CD8-positive, alpha-beta memory T cell (primary cell): ENCODE data around the gene IQCK. TPM values are rescaled to one million over a fixed set of nuclear protein-coding genes. Genes with fewer than 3 reads are reported as not detected.

Experiments used
- CTCF ChIA-PET: fragments of 350-600 bp; sonication (Branson Sonifier 250); formaldehyde crosslinking; loops from one replicate; lab custom pipeline; 2021; ENCODE audit warnings: antibody characterized with exemption; lab: Charles Lee
- POLR2A ChIA-PET: fragments of 350-600 bp; sonication (Branson Sonifier 250); formaldehyde crosslinking; loops from one replicate; lab custom pipeline; 2021; ENCODE audit warnings: antibody characterized with exemption; lab: Charles Lee
- DNase-seq, 5 donors: peaks; one replicate each; pipeline versions ENCODE4 v3.0.0 to v3.0.0-alpha.2; 2020 to 2022; ENCODE audit warnings: mixed read lengths in 1 of 5
- H3K27ac ChIP-seq: one replicate; pipeline ENCODE4 v1.7.0; 2013; ENCODE audit warnings: low read depth, mild to moderate bottlenecking, low read length, moderate library complexity
- H3K27me3 ChIP-seq: 2 replicates; pipeline ENCODE4 v1.7.0; 2013; ENCODE audit warnings: low read length, mild to moderate bottlenecking; ENCODE audit not compliant: insufficient read depth, poor library complexity, severe bottlenecking
- H3K36me3 ChIP-seq: 2 replicates; pipeline ENCODE4 v1.7.0; 2013; ENCODE audit warnings: mild to moderate bottlenecking, low read length, moderate library complexity; ENCODE audit not compliant: insufficient read depth
- H3K4me1 ChIP-seq: 2 replicates; pipeline ENCODE4 v1.7.0; 2013; ENCODE audit warnings: mild to moderate bottlenecking, low read length, moderate library complexity; ENCODE audit not compliant: insufficient read depth
- H3K4me3 ChIP-seq: 2 replicates; pipeline ENCODE4 v1.7.0; 2013; ENCODE audit warnings: mild to moderate bottlenecking, low read length
- H3K9me3 ChIP-seq: 2 replicates; pipeline ENCODE4 v1.7.0; 2013; ENCODE audit warnings: mild to moderate bottlenecking, low read length
- H3K27ac Mint-ChIP-seq, 8 donors: one replicate each; pipeline ENCODE4 v1.8.0; 2020 to 2021; ENCODE audit warnings: mixed read lengths in 8 of 8, mild to moderate bottlenecking in 6 of 8, inconsistent platforms in 3 of 8, moderate library complexity in 3 of 8
- H3K27me3 Mint-ChIP-seq, 2 donors: one replicate each; pipeline ENCODE4 v1.8.0; 2020 to 2021; ENCODE audit warnings: mixed read lengths in 2 of 2, mild to moderate bottlenecking in 1 of 2, moderate library complexity in 1 of 2
- H3K36me3 Mint-ChIP-seq, 3 donors: one replicate each; pipeline ENCODE4 v1.8.0; 2020 to 2021; ENCODE audit warnings: mixed read lengths in 3 of 3, inconsistent platforms in 1 of 3, mild to moderate bottlenecking in 1 of 3
- H3K4me1 Mint-ChIP-seq, 3 donors: one replicate each; pipeline ENCODE4 v1.8.0; 2020 to 2021; ENCODE audit warnings: mixed read lengths in 3 of 3, inconsistent platforms in 1 of 3, mild to moderate bottlenecking in 1 of 3
- H3K4me3 Mint-ChIP-seq, 7 donors: one replicate each; pipeline ENCODE4 v1.8.0; 2020 to 2021; ENCODE audit warnings: mixed read lengths in 7 of 7, mild to moderate bottlenecking in 6 of 7, moderate library complexity in 4 of 7, inconsistent platforms in 2 of 7
- H3K9me3 Mint-ChIP-seq, 5 donors: one replicate each; pipeline ENCODE4 v1.8.0; 2020 to 2022; ENCODE audit warnings: mixed read lengths in 5 of 5, mild to moderate bottlenecking in 3 of 5, moderate library complexity in 2 of 5, inconsistent platforms in 1 of 5
- polyA plus RNA-seq: library from polyadenylated mRNA; unstranded; fragments of 300-500 nt; fragmentation: Illumina TruSeq; gene quantifications from one replicate; pipeline ENCODE4 v1.2.3, GENCODE V29; 2021
- total RNA-seq, 2 experiments: library from RNA; stranded (reverse); gene quantifications; one replicate each; pipeline ENCODE4 v1.2.3, GENCODE V29; 2021

The IQCK gene
- total and polyA plus RNA-seq, 3 experiments from 2014 or later, result 1.9 to 3.8 (median 2.6) TPM

DNA sequence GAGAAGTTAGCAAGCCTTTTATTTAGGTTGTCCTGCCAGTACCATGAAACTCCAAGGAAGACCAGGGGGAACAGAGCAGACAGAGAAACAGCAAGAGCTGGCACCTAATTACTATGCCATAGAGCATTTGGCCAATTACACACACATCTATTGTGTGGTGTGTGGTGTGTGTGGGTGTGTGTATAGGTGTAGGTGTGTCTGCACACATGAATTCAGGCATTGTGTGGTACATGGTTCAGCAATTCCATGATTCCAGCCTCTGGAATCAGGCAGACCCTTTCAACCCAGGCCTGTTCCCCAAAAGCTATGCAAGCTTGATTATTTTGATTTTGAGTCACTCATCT lies 25.7 kb downstream of the IQCK start:
- no peaks in the 10 kb centered on the region for H3K36me3 ChIP-seq
- H3K36me3 Mint-ChIP-seq, result peaks cover 0 to 2% (median 0%) of the 10 kb centered on the region in 3 donors
- H3K9me3 Mint-ChIP-seq, result no peaks in the 10 kb centered on the region
- no peak overlapping the region for H3K27ac ChIP-seq
- H3K4me1 ChIP-seq, result no peaks in the 10 kb centered on the region
- no peak overlapping the region for H3K27ac Mint-ChIP-seq
- no peaks in the 10 kb centered on the region for H3K27me3 ChIP-seq
- ChIA-PET CTCF (no interaction called here), POLR2A (no interaction called here)
- H3K4me3 Mint-ChIP-seq, result no peak overlapping the region
- H3K4me3 ChIP-seq, result no peak overlapping the region
- no peak for DNase-seq
- no peaks in the 10 kb centered on the region for H3K4me1 Mint-ChIP-seq
- H3K27me3 Mint-ChIP-seq, result peaks cover 0 to 1% of the 10 kb centered on the region in 2 donors
- no peaks in the 10 kb centered on the region for H3K9me3 ChIP-seq

DNA sequence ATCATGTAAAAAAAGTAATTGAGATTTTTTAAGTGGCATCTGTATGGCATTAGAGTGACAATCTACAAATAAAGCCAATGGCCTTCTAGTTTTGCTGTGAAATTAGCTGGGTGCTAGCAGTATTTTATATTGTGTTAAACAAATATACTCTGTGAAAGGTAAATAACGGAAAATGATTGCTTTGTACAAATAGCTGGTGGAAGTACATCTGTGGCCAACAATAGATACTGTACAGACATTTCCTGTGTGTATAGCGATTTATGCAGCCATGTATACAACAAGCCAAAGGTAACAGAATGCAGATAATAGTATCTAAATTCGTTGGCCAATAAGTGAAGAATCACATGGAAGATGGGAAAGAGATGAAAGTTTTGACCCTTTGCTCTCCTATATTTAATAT lies 26.6 kb downstream of the IQCK start:
- peaks cover 0 to 1% of the 10 kb centered on the region in 2 donors for H3K27me3 Mint-ChIP-seq
- POLR2A ChIA-PET, result no interaction called here

DNA sequence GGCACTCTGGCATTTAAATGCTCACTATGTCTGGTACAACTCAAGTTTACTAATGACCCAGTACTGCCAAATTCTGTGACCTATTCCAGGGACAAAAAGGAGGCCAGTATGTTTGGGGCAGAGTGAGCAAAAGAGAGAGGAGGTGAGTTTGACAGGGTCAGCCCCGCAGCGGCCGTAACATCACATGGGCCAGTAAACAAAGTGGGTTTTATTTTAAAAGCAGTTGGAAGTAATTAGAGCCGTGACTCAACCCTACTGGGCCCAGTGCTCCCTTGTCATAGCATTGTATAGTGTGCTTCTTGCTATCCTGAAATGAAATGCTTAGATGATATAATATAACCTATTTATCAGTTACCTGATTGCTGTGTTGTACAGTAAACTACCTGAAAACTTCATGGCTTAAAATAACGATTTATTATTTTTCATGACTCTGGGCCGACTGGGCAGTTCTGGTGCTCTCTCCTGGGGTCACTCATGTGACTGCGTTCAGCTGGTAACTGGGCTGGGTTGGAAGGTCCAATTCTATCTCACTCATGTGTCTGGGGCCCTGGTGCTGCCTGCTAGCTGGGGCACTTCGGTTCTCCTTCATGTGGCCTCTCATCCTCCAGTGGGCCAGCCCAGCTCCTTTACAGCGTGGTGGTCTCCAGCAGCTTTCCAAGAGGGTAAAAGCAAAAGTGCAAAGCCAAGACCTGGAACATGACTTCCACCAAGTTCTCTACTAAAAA lies 27.4 kb downstream of the IQCK start:
- CTCF ChIA-PET, result no interaction called here
- H3K9me3 Mint-ChIP-seq, result no peaks in the 10 kb centered on the region

More for the DNA sequence above, 26.6 kb downstream of the IQCK start:
- CTCF ChIA-PET, result no interaction called here
- no peaks in the 10 kb centered on the region for H3K9me3 Mint-ChIP-seq
- no peak overlapping the region for H3K27ac Mint-ChIP-seq
- H3K36me3 Mint-ChIP-seq, result peaks cover 0 to 1% (median 0%) of the 10 kb centered on the region in 3 donors
- Histone ChIP-seq H3K4me1 (no peaks in the 10 kb centered on the region), H3K9me3 (no peaks in the 10 kb centered on the region), H3K4me3 (no peak overlapping the region), H3K36me3 (no peaks in the 10 kb centered on the region), H3K27ac (no peak overlapping the region), H3K27me3 (no peaks in the 10 kb centered on the region)
- no peaks in the 10 kb centered on the region for H3K4me1 Mint-ChIP-seq
- H3K4me3 Mint-ChIP-seq, result no peak overlapping the region
- no peak for DNase-seq

DNA sequence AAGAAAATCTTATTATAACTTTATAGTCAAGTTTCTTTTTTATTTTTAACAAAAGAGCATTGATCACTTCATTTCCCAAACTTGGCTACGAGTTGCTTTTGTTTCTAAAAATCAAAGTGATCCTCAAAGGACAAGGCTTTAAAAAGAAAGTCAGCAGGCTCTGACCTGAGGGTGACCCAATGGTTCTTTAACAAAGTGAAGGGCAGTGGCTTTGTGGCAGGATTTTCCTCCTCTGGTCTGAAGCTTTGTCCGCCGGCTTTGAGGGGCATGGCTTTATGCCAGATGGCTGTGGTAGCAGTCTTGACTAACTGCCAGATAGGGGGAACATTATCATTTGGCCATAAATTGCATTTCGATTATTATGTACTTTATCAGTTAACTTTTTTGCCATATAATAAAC lies 28.5 kb downstream of the IQCK start:
- Mint-ChIP-seq H3K27me3 (peaks cover 0 to 1% of the 10 kb centered on the region in 2 donors), H3K4me3 (no peak overlapping the region), H3K36me3 (no peaks in the 10 kb centered on the region), H3K9me3 (no peaks in the 10 kb centered on the region), H3K4me1 (no peaks in the 10 kb centered on the region), H3K27ac (no peak overlapping the region)
- H3K4me3 ChIP-seq, result no peak overlapping the region
- no peaks in the 10 kb centered on the region for H3K9me3 ChIP-seq
- ChIA-PET POLR2A (no interaction called here), CTCF (interaction anchor here (1.0 kb wide), 1 partner anchor 50 kb away, joined by 3 read pairs; no protein-coding TSS in a partner anchor)
- H3K36me3 ChIP-seq, result no peaks in the 10 kb centered on the region
- no peaks in the 10 kb centered on the region for H3K27me3 ChIP-seq
- H3K27ac ChIP-seq, result no peak overlapping the region
- DNase-seq, result no peak
- no peaks in the 10 kb centered on the region for H3K4me1 ChIP-seq

More for the DNA sequence above, 27.4 kb downstream of the IQCK start:
- H3K4me1 ChIP-seq, result no peaks in the 10 kb centered on the region
- no peaks in the 10 kb centered on the region for H3K27me3 ChIP-seq
- H3K4me3 ChIP-seq, result no peak overlapping the region
- no peaks in the 10 kb centered on the region for H3K36me3 ChIP-seq
- Mint-ChIP-seq H3K4me3 (no peak overlapping the region), H3K36me3 (no peaks in the 10 kb centered on the region), H3K27ac (peak overlapping the region in 1 of 8 donors; percentile 92), H3K4me1 (no peaks in the 10 kb centered on the region), H3K27me3 (peaks cover 0 to 1% of the 10 kb centered on the region in 2 donors)
- no peaks in the 10 kb centered on the region for H3K9me3 ChIP-seq
- POLR2A ChIA-PET, result no interaction called here
- no peak for DNase-seq
- H3K27ac ChIP-seq, result no peak overlapping the region

DNA sequence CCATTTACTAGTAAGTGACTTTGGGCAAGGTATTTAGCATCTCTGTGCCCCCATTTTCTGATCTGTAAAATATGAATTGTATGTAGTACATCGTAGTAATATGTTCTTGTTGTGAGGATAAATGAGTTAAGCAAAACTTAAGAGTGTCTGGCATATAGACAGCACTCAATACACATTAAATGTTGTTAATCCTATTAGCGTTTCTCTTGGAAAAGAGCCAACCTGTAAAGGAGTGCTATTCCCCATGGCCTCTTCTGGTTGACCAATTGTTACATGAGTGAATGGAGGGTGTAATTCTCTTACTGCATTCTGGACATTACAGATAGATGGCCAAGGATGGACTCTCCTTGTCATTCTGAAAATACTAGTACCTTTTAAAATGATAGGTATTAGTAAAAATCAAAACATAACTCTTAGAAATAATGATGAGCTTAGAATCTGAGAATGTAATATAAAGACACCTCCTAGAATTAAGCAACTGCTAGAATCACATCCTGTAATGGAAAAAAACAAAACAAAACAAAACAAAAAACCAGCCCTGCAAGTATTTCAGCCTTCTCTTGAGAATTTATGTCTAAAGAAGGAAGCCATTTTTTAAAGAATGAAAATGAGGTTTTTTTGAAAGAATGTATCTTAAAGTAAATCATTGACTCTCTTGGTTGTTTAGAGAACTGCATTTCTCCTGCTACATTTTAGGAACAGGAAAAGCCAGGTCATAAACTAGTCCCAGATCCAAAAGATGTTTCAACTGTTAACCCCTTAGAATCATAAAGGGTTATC lies 30.5 kb downstream of the IQCK start:
- H3K36me3 Mint-ChIP-seq, result no peaks in the 10 kb centered on the region
- no peaks in the 10 kb centered on the region for H3K9me3 ChIP-seq
- CTCF ChIA-PET, result no interaction called here
- H3K27ac Mint-ChIP-seq, result peak overlapping the region in 1 of 8 donors; percentile 32
- POLR2A ChIA-PET, result no interaction called here
- no peaks in the 10 kb centered on the region for H3K4me1 Mint-ChIP-seq
- no peaks in the 10 kb centered on the region for H3K4me1 ChIP-seq
- H3K4me3 Mint-ChIP-seq, result no peak overlapping the region
- H3K27me3 ChIP-seq, result no peaks in the 10 kb centered on the region
- DNase-seq, result no peak
- no peaks in the 10 kb centered on the region for H3K9me3 Mint-ChIP-seq
- H3K4me3 ChIP-seq, result no peak overlapping the region
- H3K27ac ChIP-seq, result no peak overlapping the region
- no peaks in the 10 kb centered on the region for H3K27me3 Mint-ChIP-seq
- no peaks in the 10 kb centered on the region for H3K36me3 ChIP-seq

DNA sequence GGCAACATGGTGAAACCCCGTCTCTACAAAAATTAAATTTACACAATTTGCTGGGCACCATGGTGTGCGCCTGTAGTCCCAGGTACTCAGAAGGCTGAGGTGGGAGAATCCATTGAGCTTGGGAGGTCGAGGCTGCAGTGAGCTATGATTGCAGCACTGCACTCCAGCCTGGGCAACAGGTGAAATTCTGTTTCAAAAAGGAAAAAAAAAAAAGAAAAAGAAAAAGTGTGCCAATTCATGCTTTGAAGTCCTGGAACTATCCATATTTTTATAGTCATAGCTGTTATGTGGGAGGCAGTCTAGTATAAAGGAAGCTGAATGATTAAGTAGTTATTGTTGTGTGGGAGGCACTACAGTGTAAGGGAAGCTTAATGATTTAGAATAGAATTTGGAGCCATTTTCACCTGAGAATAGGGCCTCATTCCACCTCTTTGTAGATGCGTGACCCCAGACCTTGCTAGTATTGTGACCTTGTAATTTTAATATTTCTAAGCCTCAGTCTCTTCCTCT lies 31.6 kb downstream of the IQCK start:
- Mint-ChIP-seq H3K4me1 (no peaks in the 10 kb centered on the region), H3K36me3 (no peaks in the 10 kb centered on the region), H3K4me3 (no peak overlapping the region), H3K9me3 (no peaks in the 10 kb centered on the region), H3K27me3 (no peaks in the 10 kb centered on the region), H3K27ac (no peak overlapping the region)
- ChIA-PET CTCF (no interaction called here), POLR2A (no interaction called here)
- Histone ChIP-seq H3K9me3 (no peaks in the 10 kb centered on the region), H3K27ac (no peak overlapping the region), H3K36me3 (no peaks in the 10 kb centered on the region), H3K4me3 (no peak overlapping the region), H3K27me3 (no peaks in the 10 kb centered on the region), H3K4me1 (no peaks in the 10 kb centered on the region)
- no peak for DNase-seq

DNA sequence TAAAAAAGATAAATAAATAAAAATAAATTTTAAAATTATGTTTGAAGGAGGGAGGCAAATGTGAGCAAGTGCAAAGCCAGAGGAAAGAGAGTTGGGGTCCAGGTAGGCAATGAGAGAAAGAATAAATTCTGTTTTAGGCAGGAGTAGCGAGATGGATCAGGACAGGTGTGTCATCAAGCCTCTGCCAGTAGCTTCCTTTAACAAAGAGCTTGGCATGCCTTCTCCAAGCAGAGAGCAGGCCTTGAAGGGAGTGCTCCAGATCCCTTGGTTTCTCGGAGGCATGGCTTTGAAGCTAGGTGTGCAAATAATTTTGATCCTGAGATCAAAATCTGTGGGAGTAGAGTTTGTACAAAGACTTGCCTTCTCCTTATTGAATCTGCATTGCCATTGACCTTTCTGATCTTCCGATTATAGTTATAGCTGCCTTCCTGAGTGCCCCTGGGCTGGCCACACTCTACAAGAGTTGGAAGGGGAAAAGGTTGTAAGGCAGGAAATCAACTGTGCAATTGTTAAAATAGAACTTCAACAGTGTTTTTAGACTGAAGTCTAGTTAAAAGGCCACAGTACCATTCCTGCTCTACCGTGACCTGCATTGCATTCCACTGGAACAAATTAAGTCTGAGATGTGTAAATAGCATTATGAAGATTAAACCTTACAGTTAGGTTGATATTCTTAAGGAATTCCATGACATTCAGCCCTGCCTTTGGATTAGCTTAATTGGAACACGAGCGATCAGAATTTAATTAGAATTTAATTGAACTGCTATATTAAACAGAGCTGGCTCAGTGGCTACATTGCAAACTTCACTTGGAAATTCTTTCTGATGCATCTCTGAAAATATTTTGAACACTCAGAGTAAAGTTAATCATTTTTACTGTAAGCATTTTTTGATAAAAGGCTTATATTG lies 33.7 kb downstream of the IQCK start:
- CTCF ChIA-PET, result no interaction called here
- no peaks in the 10 kb centered on the region for H3K27me3 Mint-ChIP-seq

More for the DNA sequence above, 33.7 kb downstream of the IQCK start:
- H3K4me3 Mint-ChIP-seq, result no peak overlapping the region
- H3K27me3 ChIP-seq, result no peaks in the 10 kb centered on the region
- POLR2A ChIA-PET, result no interaction called here
- no peaks in the 10 kb centered on the region for H3K9me3 Mint-ChIP-seq
- H3K4me1 Mint-ChIP-seq, result no peaks in the 10 kb centered on the region
- no peaks in the 10 kb centered on the region for H3K4me1 ChIP-seq
- no peak overlapping the region for H3K4me3 ChIP-seq
- H3K9me3 ChIP-seq, result no peaks in the 10 kb centered on the region
- H3K27ac Mint-ChIP-seq, result peak overlapping the region in 1 of 8 donors; percentile 51
- no peaks in the 10 kb centered on the region for H3K36me3 Mint-ChIP-seq
- no peak overlapping the region for H3K27ac ChIP-seq
- no peak for DNase-seq
- no peaks in the 10 kb centered on the region for H3K36me3 ChIP-seq
